Tibial artery (tissue), 4 donors: ENCODE data around the gene SLC35E4.

ENCODE experiments used
- DNase-seq, 2 donors: peaks; one replicate each; pipeline ENCODE4 v3.0.0-alpha.2; 2019
- H3K27ac ChIP-seq, 2 donors: fragments of 200-600 bp; sonication (generic) in 1 of 2; 1 replicate in 1 of 2; 2 replicates in 1 of 2; pipeline ENCODE4 v1.5.1; 2018 to 2019; ENCODE audit warnings: mild to moderate bottlenecking in 1 of 2
- H3K27me3 ChIP-seq, 2 donors: fragments of 200-600 bp; sonication (generic) in 1 of 2; one replicate each; pipeline versions ENCODE4 v1.5.1 to v1.6.0; 2016 to 2019
- H3K36me3 ChIP-seq, 3 donors: fragments of 200-600 bp; sonication (generic) in 2 of 3; one replicate each; pipeline ENCODE4 v1.5.1; 2016 to 2019; ENCODE audit warnings: mild to moderate bottlenecking in 2 of 3
- H3K4me1 ChIP-seq, 4 donors: fragments of 200-600 bp; sonication (generic) in 2 of 4; 1 replicate in 3 of 4; 2 replicates in 1 of 4; pipeline ENCODE4 v1.5.1; 2016 to 2019
- H3K4me3 ChIP-seq, 2 donors: fragments of 200-600 bp; sonication (generic) in 1 of 2; 1 replicate in 1 of 2; 2 replicates in 1 of 2; pipeline ENCODE4 v1.5.1; 2018 to 2019; ENCODE audit warnings: mild to moderate bottlenecking in 2 of 2
- H3K9me3 ChIP-seq, 3 donors: fragments of 200-600 bp; sonication (generic) in 1 of 3; one replicate each; pipeline ENCODE4 v1.5.1; 2016 to 2019
- intact Hi-C: fragments of 100-400 bp; cut with DNase I; formaldehyde crosslinking; loops from one replicate; pipeline ENCODE4 v1.15.0; 2023; ENCODE audit warnings: low total_unique reads
- TF ChIP-seq, protein P1 (sequence below), 2 experiments: fragments of 200-600 bp in 1 of 2; fragments of 450-650 bp in 1 of 2; IDR thresholded peaks; one replicate each; pipeline ENCODE4 v1.5.1; 2017 to 2019; ENCODE audit warnings: antibody characterized with exemption in 2 of 2, mild to moderate bottlenecking in 1 of 2, moderate library complexity in 1 of 2

Gene SLC35E4

GRCh38 chr22:30647536-30647935 is 12.0 kb downstream of the SLC35E4 start:
- Histone ChIP-seq H3K4me3 (no peak overlapping the region), H3K9me3 (no peaks in the 10 kb centered on the region), H3K4me1 (no peaks in the 10 kb centered on the region), H3K27me3 (no peaks in the 10 kb centered on the region), H3K36me3 (peaks cover 0 to 17% (median 7%) of the 10 kb centered on the region in 3 donors), H3K27ac (no peak overlapping the region)
- DNase-seq, result no peak
- intact Hi-C loops, result no loop called here
- TF ChIP-seq, protein P1, sequence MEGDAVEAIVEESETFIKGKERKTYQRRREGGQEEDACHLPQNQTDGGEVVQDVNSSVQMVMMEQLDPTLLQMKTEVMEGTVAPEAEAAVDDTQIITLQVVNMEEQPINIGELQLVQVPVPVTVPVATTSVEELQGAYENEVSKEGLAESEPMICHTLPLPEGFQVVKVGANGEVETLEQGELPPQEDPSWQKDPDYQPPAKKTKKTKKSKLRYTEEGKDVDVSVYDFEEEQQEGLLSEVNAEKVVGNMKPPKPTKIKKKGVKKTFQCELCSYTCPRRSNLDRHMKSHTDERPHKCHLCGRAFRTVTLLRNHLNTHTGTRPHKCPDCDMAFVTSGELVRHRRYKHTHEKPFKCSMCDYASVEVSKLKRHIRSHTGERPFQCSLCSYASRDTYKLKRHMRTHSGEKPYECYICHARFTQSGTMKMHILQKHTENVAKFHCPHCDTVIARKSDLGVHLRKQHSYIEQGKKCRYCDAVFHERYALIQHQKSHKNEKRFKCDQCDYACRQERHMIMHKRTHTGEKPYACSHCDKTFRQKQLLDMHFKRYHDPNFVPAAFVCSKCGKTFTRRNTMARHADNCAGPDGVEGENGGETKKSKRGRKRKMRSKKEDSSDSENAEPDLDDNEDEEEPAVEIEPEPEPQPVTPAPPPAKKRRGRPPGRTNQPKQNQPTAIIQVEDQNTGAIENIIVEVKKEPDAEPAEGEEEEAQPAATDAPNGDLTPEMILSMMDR (IDR thresholded peaks at IDR 0.05), result no peak

DNA sequence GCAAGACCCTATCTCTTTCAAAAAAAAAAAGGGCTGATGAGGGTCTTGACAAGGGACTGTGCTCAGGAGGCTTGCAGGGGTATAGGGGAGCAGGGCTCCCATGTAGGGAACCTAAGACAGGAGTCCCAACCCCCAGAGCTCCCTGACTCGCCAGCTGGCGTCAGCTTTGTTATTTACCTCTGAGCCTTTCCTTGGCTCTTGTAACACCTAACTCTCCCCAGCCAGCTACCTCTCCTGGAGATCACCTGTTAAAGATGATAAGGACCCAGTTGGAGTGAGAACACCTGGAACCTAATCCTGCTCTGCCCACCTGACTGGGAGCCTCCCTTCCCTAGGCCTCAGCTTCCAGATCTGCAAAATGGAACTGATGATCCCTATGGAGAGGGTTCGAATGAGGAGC is 13.2 kb downstream of the SLC35E4 start:
- intact Hi-C loops, result no loop called here

GRCh38 chr22:30649430-30650007 is 13.9 kb downstream of the SLC35E4 start:
- peak in 1 of 2 donors; percentile 52 for DNase-seq
- no peaks in the 10 kb centered on the region for H3K9me3 ChIP-seq
- TF ChIP-seq, protein P1 (IDR thresholded peaks at IDR 0.05), result no peak
- intact Hi-C loops, result no loop called here
- H3K27me3 ChIP-seq, result no peaks in the 10 kb centered on the region
- H3K4me1 ChIP-seq, result no peaks in the 10 kb centered on the region
- H3K36me3 ChIP-seq, result peaks cover 0 to 17% (median 7%) of the 10 kb centered on the region in 3 donors
- no peak overlapping the region for H3K4me3 ChIP-seq
- no peak overlapping the region for H3K27ac ChIP-seq

More for the DNA sequence above, 13.2 kb downstream of the SLC35E4 start:
- peaks cover 0 to 17% (median 7%) of the 10 kb centered on the region in 3 donors for H3K36me3 ChIP-seq
- no peaks in the 10 kb centered on the region for H3K27me3 ChIP-seq
- no peaks in the 10 kb centered on the region for H3K4me1 ChIP-seq
- no peak overlapping the region for H3K27ac ChIP-seq
- H3K9me3 ChIP-seq, result no peaks in the 10 kb centered on the region
- no peak for DNase-seq
- no peak overlapping the region for H3K4me3 ChIP-seq
- TF ChIP-seq, protein P1 (IDR thresholded peaks at IDR 0.05), result no peak

DNA sequence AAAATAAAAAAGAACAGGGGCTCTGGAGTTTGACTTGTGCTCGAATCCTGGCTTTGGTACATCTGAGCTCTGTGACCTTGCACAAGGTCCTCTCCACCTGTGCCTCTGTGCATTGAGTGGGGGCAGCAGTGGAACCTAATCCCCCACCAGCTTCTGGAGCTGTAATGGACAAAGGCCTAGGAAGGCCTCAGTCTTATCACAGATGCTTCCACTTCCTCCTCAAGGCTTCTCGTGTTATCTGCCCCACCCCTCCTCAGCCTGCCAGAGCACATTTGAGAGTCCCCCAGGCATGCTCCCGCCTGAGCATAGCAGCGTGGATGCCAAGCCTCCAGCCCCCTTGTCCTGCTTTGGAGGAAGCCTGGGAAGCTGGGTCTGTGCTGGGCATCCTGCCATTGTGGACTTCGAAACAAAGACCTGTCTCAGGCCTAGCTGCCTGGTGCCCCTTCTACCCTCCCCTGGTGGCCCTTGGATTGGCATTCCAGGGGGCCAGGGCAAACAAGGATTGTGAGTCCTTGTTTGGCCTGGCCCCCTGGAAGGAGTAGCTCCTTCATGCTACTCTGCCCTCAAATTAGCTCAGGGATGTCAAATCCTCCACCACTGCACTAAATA is 15.0 kb downstream of the SLC35E4 start:
- Histone ChIP-seq H3K36me3 (peaks cover 0 to 17% (median 7%) of the 10 kb centered on the region in 3 donors), H3K4me1 (no peaks in the 10 kb centered on the region), H3K9me3 (no peaks in the 10 kb centered on the region), H3K27ac (no peak overlapping the region), H3K4me3 (no peak overlapping the region), H3K27me3 (no peaks in the 10 kb centered on the region)
- DNase-seq, result no peak
- TF ChIP-seq, protein P1 (IDR thresholded peaks at IDR 0.05), result no peak
- intact Hi-C loops, result no loop called here

DNA sequence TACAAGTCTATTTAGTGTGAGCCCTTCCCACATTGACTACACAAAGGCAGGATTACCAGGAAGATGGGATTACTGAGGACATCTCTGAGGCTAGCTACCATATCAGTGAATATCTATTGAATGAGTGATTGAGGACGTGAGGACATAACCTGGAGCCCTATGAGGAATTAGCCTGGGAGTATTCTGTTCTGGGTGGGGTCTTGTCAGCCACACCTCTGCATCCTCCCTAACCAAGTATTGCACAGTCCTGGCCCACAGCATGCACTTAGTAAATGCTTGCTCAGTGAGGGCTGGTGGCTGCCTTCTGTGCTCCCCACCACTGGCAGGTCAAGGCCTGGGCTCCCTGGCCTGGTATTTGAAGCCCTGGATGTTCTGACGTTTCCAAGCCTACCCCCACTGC is 17.3 kb downstream of the SLC35E4 start:
- H3K27ac ChIP-seq, result no peak overlapping the region
- H3K4me3 ChIP-seq, result no peak overlapping the region
- no peak for DNase-seq
- TF ChIP-seq, protein P1 (IDR thresholded peaks at IDR 0.05), result no peak
- no peaks in the 10 kb centered on the region for H3K9me3 ChIP-seq
- intact Hi-C loops, result no loop called here
- H3K36me3 ChIP-seq, result peaks cover 0 to under 1% (median 0%) of the 10 kb centered on the region in 3 donors
- no peaks in the 10 kb centered on the region for H3K4me1 ChIP-seq
- H3K27me3 ChIP-seq, result no peaks in the 10 kb centered on the region
